NCI-H748 (cell line): ENCODE measurements around the gene NUDT12.

Experiments used
- DNase-seq: peaks from one replicate; lab custom pipeline; 2025; ENCODE audit not compliant: unreplicated experiment; lab: John Stamatoyannopoulos, UW

NUDT12 gene

GRCh38 chr5:103541569-103541968, 21.0 kb downstream of the NUDT12 start:
- no peak for DNase-seq

GRCh38 chr5:103541114-103541513, 21.5 kb downstream of the NUDT12 start:
- DNase-seq: no peak

- no peak for DNase-seq
Measured at GRCh38 chr5:103539376-103540330, 22.9 kb downstream of the NUDT12 start.

- DNase-seq: no peak
Measured at GRCh38 chr5:103532086-103532734, 30.4 kb downstream of the NUDT12 start.

- no peak for DNase-seq
Measured at GRCh38 chr5:103526164-103526915, 36.2 kb downstream of the NUDT12 start.

GRCh38 chr5:103525361-103525760, 37.2 kb downstream of the NUDT12 start:
- no peak for DNase-seq

- peak; percentile 43 for DNase-seq
Measured at GRCh38 chr5:103523319-103523718, 39.3 kb downstream of the NUDT12 start.

GRCh38 chr5:103522586-103522985, 40.0 kb downstream of the NUDT12 start:
- no peak for DNase-seq

GRCh38 chr5:103519550-103519949, 43.0 kb downstream of the NUDT12 start:
- DNase-seq: peak; percentile 15

GRCh38 chr5:103514371-103514770, 48.2 kb downstream of the NUDT12 start:
- no peak for DNase-seq

GRCh38 chr5:103513701-103514100, 48.9 kb downstream of the NUDT12 start:
- DNase-seq: no peak

GRCh38 chr5:103512500-103512899, 50.1 kb downstream of the NUDT12 start:
- DNase-seq: no peak

GRCh38 chr5:103511554-103511885, 51.1 kb downstream of the NUDT12 start:
- DNase-seq: no peak

GRCh38 chr5:103510851-103511553, 51.6 kb downstream of the NUDT12 start:
- no peak for DNase-seq

GRCh38 chr5:103505581-103506305, 56.8 kb downstream of the NUDT12 start:
- no peak for DNase-seq

- no peak for DNase-seq
Measured at GRCh38 chr5:103503066-103503465, 59.5 kb downstream of the NUDT12 start.

- DNase-seq: no peak
Measured at GRCh38 chr5:103502662-103503061, 59.9 kb downstream of the NUDT12 start.
